Measurements from ENCODE around the gene FEM1B. TPM values are rescaled to one million over a fixed set of nuclear protein-coding genes. Genes with fewer than 3 reads are reported as not detected.
"Not testable (repeated sequence)": the region's sequence is repeated elsewhere in the genome, so short reads cannot be mapped to it uniquely, and the experiment has no call there.

FEM1B gene
- 10 to 100 TPM; 50.1 to 66.4 (median 56.0) TPM for polyA plus RNA-seq (ENCODE audit: insufficient read length in 4 of 4)

- peak; percentile 82 to 89 (median 86) for DNase-seq (ENCODE audit: low read depth in 4 of 4, low spot score in 2 of 4)
These were observed at the start of gene FEM1B for GRCh38 chr15:68277603-68278344. Gene FEM1B (plus strand): TSS chr15:68277745. CDS start chr15:68278418, 673 bp downstream.

GRCh38 chr15:68228143-68228970, 49.2 kb upstream of the FEM1B start:
- no peak for DNase-seq (ENCODE audit: low read depth in 4 of 4, low spot score in 2 of 4)

GRCh38 chr15:68228971-68229385, 48.6 kb upstream of the FEM1B start:
- no peak for DNase-seq (ENCODE audit: low read depth in 4 of 4, low spot score in 2 of 4)

GRCh38 chr15:68229386-68230156, 48.0 kb upstream of the FEM1B start, which contains the start of gene CLN6:
Gene CLN6 (minus strand): TSS chr15:68229728. CDS start chr15:68229584, 144 bp downstream.
- peak in 1 of 4 donors; percentile 73 for DNase-seq (ENCODE audit: low read depth in 4 of 4, low spot score in 2 of 4)

- DNase-seq (ENCODE audit: low read depth in 4 of 4, low spot score in 2 of 4) = no peak
These were observed 47.1 kb upstream of the FEM1B start for GRCh38 chr15:68230157-68231100.

GRCh38 chr15:68231102-68231818, 46.3 kb upstream of the FEM1B start:
- DNase-seq (ENCODE audit: low read depth in 4 of 4, low spot score in 2 of 4) = no peak

GRCh38 chr15:68232449-68232848, 45.1 kb upstream of the FEM1B start:
- DNase-seq (ENCODE audit: low read depth in 4 of 4, low spot score in 2 of 4) = no peak

- no peak for DNase-seq (ENCODE audit: low read depth in 4 of 4, low spot score in 2 of 4)
These were observed 44.6 kb upstream of the FEM1B start for GRCh38 chr15:68232937-68233336.

GRCh38 chr15:68234060-68234459, 43.5 kb upstream of the FEM1B start:
- no peak for DNase-seq (ENCODE audit: low read depth in 4 of 4, low spot score in 2 of 4)

GRCh38 chr15:68234520-68234919, 43.0 kb upstream of the FEM1B start:
- DNase-seq (ENCODE audit: low read depth in 4 of 4, low spot score in 2 of 4) = not testable (repeated sequence)

- no peak for DNase-seq (ENCODE audit: low read depth in 4 of 4, low spot score in 2 of 4)
These were observed 42.5 kb upstream of the FEM1B start for GRCh38 chr15:68235022-68235421.

GRCh38 chr15:68239025-68239424, 38.5 kb upstream of the FEM1B start:
- no peak for DNase-seq (ENCODE audit: low read depth in 4 of 4, low spot score in 2 of 4)

- DNase-seq (ENCODE audit: low read depth in 4 of 4, low spot score in 2 of 4) = no peak
These were observed 36.2 kb upstream of the FEM1B start for GRCh38 chr15:68241088-68241935.

GRCh38 chr15:68244235-68244634, 33.3 kb upstream of the FEM1B start:
- no peak for DNase-seq (ENCODE audit: low read depth in 4 of 4, low spot score in 2 of 4)

- DNase-seq (ENCODE audit: low read depth in 4 of 4, low spot score in 2 of 4) = no peak
These were observed 28.4 kb upstream of the FEM1B start for GRCh38 chr15:68249058-68249713.

GRCh38 chr15:68252925-68253534, 24.5 kb upstream of the FEM1B start:
- DNase-seq (ENCODE audit: low read depth in 4 of 4, low spot score in 2 of 4) = peak in 1 of 4 donors; percentile 69
